Fibroblast of lung (primary cell): ENCODE measurements around the gene ADD3.

ENCODE experiments used
- CTCF ChIP-seq, 2 donors: IDR thresholded peaks in 1 of 2; conservative IDR thresholded peaks in 1 of 2; 1 replicate in 1 of 2; 2 replicates in 1 of 2; pipeline ENCODE4 v1.5.1; 2011 to 2012; ENCODE audit warnings: low read length in 2 of 2, control low read depth in 1 of 2, inconsistent platforms in 1 of 2, low read depth in 1 of 2, mild to moderate bottlenecking in 1 of 2
- EZH2 ChIP-seq: IDR thresholded peaks from 2 replicates; pipeline ENCODE4 v1.5.1; 2012; ENCODE audit warnings: low read length, control low read depth, mild to moderate bottlenecking; ENCODE audit errors: missing control alignments

- no peak for TF ChIP-seq CTCF (conservative IDR thresholded peaks at IDR 0.05 in 1 of 2, IDR thresholded peaks at IDR 0.05 in 1 of 2; ENCODE audit: low read depth in 1 of 2, low read length in 2 of 2)
- no peak for TF ChIP-seq EZH2
Measured at GRCh38 chr10:110007161-110007700, 553 bp upstream of the ADD3 start.
